ENCODE data around the gene HOXB6.

The HOXB6 gene

DNA sequence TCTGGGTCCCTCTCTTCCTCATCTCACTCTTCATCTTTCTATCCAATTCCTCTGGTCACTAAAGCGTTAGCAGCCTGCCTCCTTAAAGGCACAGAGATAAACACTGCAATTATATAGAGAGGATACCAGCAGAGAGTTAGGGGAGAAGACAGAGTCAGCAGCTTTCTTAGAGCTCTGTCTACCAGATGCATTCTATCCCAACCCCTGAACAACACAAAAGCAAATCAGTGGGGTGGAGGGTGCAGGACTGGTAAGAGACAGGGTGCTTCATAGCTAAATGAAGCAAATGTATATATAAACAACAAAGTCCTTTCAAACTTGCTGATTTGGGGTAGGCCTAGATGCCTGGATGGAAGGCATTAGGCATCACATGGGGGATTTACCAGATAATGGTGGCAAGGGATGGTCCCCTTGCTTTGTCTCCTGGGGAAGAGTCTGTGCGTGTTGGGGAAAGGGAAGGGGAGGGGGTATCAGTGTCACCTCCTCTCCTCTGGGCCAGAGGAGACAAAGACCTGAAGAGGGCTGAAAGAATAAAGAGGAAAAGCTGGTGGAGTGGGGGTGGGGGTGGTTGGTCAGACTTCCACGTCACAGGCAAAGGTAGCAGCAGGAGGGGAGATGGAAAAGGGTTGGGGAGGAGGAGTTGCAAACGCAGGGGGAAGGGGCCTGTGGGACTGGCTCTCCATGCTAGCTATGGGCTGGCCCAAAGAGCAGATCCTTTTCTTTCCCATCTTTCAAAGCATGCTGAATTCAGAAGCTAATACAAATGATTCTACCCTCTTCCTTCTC lies 38.7 kb downstream of the HOXB6 start:
- DNase-seq (no peak), ATAC-seq (no peak)
- no peak overlapping the region for H3K27ac Mint-ChIP-seq
- H3K27me3 Mint-ChIP-seq: peaks cover 11% of the 10 kb centered on the region
- no peak overlapping the region for H3K4me3 Mint-ChIP-seq
- H3K9me3 Mint-ChIP-seq: no peaks in the 10 kb centered on the region
- H3K4me1 Mint-ChIP-seq: peaks cover 6% of the 10 kb centered on the region

- peaks cover 6% of the 10 kb centered on the region for H3K4me1 Mint-ChIP-seq
- ATAC-seq: no peak
- no peak for DNase-seq
- no peak overlapping the region for H3K4me3 Mint-ChIP-seq
- no peaks in the 10 kb centered on the region for H3K9me3 Mint-ChIP-seq
- peaks cover 18% of the 10 kb centered on the region for H3K27me3 Mint-ChIP-seq
- no peak overlapping the region for H3K27ac Mint-ChIP-seq
Measured at GRCh38 chr17:48565022-48565554, 39.7 kb downstream of the HOXB6 start.

DNA sequence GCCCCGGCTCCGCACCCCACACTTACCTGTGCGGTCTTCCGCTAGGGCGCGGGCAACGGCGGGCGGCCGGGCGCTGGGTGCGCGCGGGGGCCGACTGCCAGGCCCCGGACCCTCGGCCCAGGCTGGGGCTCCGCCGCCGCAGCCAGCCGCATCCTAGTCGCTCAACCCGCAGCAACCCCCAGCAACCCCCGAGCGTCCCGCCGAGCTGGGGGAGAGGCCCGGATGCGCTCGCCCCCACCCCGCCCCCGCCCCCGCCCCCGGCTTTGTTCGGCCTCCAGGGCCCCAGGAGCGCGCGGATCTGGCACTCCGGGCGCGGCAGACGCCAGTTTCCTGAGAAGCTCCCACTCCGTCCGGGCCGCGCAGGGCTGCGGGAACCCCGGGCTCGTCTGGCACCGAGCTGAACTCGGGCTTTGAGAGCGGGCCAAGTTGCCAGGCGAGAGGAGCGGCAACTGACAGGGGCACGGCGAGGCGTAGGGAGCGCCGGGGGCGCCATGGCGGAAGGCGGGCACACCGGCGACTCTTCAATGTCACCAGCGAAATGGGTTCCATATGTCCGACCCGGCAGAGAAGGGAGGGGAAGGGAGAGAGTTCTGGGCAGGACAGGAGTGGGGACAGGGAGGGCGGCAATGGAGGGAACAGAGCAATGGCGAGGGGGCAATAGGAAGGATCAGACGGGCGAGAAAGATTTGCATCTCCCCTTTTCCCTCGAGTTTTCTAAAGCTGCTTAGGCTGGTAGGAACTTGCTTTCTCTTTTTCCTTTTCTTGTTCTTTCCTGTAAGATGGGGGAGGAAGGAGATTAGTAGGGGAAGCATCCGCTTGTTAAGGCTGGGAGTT lies 40.4 kb downstream of the HOXB6 start:
- Mint-ChIP-seq H3K27ac (no peak overlapping the region), H3K4me1 (peaks cover 6% of the 10 kb centered on the region), H3K27me3 (peaks cover 25% of the 10 kb centered on the region), H3K4me3 (peak overlapping the region in 1 of 2 donors; percentile 9), H3K9me3 (no peaks in the 10 kb centered on the region)
- peak; percentile 39 for ATAC-seq
- no peak for DNase-seq

GRCh38 chr17:48563867-48564187 lies 41.0 kb downstream of the HOXB6 start:
- Mint-ChIP-seq H3K4me3 (no peak overlapping the region), H3K9me3 (no peaks in the 10 kb centered on the region), H3K27me3 (peaks cover 30% of the 10 kb centered on the region), H3K4me1 (peaks cover 6% of the 10 kb centered on the region), H3K27ac (no peak overlapping the region)
- no peak for ATAC-seq
- no peak for DNase-seq

DNA sequence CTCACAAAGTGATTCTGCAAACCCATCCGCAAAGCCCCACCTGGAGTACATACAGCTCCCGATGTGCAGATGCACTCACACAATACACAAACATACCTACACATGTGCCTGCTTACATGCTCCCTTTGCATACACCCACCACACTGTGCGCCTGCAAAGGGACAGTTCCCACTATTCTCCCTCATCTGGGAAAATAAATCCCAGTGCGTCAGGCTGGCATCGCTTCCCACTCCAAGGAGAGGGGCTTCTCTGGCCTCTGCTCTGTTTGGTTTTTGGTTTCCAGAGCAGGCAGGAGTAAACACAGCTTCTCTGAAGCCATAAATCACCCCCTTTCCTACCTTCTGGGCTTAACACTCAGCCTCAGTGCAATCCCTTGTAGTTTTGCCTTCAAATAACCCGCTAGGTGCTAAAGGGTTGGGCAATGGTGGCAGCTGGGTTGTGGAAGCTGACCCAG lies 41.4 kb downstream of the HOXB6 start:
- DNase-seq (no peak), ATAC-seq (no peak)
- Mint-ChIP-seq H3K27ac (no peak overlapping the region), H3K27me3 (peaks cover 34% of the 10 kb centered on the region), H3K4me1 (peaks cover 2% of the 10 kb centered on the region), H3K9me3 (no peaks in the 10 kb centered on the region), H3K4me3 (no peak overlapping the region)

DNA sequence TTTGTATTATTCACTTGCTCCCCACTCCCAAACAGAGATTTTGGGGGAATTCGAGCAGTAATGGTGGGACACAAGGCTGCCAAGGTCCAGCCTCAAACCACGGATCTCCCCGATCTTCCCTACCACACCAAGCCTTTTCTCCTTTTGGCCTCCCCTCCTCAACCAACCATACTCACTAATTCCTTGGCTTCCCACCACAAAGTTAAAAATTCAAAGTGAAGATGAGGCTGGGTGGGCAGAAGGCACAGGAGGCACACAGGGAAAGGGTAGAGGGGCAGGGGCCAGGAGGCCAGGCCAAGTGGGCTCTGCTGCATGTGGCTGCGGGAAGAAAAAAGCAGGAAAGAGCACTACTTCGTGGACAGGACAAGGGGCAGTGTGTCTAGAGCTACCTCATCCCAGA lies 41.9 kb downstream of the HOXB6 start:
- Mint-ChIP-seq H3K4me3 (no peak overlapping the region), H3K9me3 (no peaks in the 10 kb centered on the region), H3K27me3 (peaks cover 39% of the 10 kb centered on the region), H3K4me1 (no peaks in the 10 kb centered on the region), H3K27ac (no peak overlapping the region)
- ATAC-seq (no peak), DNase-seq (no peak)

DNA sequence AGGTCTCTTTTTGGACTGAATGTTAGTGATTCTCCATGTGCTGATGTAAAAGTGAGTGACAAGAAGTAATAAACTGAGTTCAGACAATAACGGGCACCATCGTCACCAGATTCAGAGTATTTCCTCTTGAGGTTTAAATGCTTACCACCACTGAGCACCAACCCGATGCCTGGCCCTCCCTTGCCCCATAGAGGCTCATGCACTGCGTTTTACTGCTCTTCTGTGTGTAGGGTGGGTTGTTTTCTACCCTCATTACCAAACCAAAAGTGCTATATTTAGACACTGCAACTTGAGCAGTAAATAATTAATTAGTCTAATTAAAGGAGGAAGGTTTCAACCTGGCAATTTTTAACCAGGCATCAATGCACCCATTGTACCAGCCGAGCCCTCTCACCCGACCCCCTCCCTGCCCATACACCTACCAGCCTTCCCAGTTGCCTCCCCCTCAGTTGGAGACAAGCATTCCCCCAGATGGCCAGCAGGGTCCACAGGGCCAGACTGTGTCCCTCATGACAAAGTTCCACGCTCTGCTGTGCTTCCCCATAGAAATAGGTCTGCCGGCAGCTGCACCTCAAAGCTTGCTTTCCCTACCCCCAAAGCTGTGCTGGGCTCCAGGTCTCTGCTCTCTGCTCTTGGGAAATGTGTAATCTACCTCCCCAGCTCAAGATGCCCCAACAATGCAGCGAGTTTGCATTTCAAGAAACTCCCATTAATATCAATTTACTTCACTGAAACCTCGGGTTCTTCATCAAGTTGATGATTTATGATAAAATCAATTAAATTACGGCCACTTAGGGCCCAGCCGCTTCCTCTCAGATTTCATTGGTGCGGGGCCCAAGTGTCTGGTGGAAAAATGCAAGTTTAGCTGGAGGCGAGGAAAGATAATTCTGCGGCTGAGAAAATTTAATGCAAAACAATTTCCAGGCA lies 42.6 kb downstream of the HOXB6 start:
- H3K27me3 Mint-ChIP-seq: peaks cover 43% of the 10 kb centered on the region
- no peak overlapping the region for H3K4me3 Mint-ChIP-seq
- DNase-seq (no peak), ATAC-seq (no peak)
- H3K9me3 Mint-ChIP-seq: no peaks in the 10 kb centered on the region
- no peaks in the 10 kb centered on the region for H3K4me1 Mint-ChIP-seq
- no peak overlapping the region for H3K27ac Mint-ChIP-seq

GRCh38 chr17:48559840-48560817 lies 44.7 kb downstream of the HOXB6 start:
- H3K4me1 Mint-ChIP-seq: peaks cover 10% of the 10 kb centered on the region
- H3K27me3 Mint-ChIP-seq: peaks cover 63% of the 10 kb centered on the region
- no peak overlapping the region for H3K27ac Mint-ChIP-seq
- no peaks in the 10 kb centered on the region for H3K9me3 Mint-ChIP-seq
- DNase-seq (no peak), ATAC-seq (no peak)
- H3K4me3 Mint-ChIP-seq: no peak overlapping the region

DNA sequence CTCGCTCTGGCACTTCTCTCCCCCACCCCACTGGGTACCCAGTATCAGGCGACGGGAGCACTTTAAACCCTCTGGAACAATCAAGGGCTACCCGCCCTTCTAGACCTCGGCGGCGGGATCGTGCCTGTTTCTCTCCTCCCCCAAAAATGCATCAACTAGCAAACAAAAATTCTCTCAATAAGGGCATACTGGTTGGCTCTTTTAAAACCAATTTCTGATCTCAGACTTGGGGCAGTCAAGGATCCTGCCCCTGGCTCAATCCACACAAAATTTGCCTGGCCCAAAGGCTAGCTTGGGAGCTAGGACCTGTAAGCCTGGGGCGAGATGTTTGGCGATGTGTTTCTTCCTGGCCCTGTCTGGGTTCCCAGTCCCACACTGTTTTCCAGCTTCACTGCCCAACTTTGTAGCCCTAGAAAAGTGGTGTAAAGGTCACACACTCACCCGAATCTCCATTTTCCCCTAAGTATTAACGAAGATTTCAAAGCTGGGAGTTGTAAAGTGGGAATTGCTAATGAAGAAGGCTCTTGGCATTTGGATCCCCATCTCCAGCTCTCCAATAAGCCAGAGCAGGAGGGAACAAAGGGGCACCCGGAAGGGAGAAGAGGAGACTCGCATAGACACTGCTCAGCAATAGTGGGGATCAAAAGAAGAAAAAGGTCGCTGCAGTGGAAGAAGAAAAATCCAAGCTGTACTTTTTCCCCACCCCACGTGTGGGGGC lies 45.5 kb downstream of the HOXB6 start:
- Mint-ChIP-seq H3K27me3 (peaks cover 72% of the 10 kb centered on the region), H3K27ac (no peak overlapping the region), H3K4me1 (peaks cover 18% of the 10 kb centered on the region), H3K4me3 (no peak overlapping the region), H3K9me3 (no peaks in the 10 kb centered on the region)
- DNase-seq (no peak), ATAC-seq (no peak)

DNA sequence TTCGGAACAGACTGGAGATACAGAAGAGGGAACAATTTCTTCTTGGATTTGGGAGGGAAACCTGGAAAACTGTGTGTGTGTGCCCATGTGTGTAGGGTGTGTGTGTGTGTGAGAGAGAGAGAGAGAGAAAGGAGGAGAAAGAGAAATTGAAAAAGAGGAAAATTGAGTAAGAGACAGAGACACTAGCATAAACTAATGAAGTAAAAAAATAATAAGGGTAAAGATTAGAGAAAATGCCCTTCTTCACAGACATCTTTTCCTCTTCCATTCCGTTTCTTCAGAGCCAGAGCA lies 46.0 kb downstream of the HOXB6 start:
- Mint-ChIP-seq H3K4me3 (no peak overlapping the region), H3K27me3 (peaks cover 77% of the 10 kb centered on the region), H3K4me1 (peaks cover 19% of the 10 kb centered on the region), H3K27ac (no peak overlapping the region), H3K9me3 (no peaks in the 10 kb centered on the region)
- no peak for DNase-seq
- no peak for ATAC-seq

DNA sequence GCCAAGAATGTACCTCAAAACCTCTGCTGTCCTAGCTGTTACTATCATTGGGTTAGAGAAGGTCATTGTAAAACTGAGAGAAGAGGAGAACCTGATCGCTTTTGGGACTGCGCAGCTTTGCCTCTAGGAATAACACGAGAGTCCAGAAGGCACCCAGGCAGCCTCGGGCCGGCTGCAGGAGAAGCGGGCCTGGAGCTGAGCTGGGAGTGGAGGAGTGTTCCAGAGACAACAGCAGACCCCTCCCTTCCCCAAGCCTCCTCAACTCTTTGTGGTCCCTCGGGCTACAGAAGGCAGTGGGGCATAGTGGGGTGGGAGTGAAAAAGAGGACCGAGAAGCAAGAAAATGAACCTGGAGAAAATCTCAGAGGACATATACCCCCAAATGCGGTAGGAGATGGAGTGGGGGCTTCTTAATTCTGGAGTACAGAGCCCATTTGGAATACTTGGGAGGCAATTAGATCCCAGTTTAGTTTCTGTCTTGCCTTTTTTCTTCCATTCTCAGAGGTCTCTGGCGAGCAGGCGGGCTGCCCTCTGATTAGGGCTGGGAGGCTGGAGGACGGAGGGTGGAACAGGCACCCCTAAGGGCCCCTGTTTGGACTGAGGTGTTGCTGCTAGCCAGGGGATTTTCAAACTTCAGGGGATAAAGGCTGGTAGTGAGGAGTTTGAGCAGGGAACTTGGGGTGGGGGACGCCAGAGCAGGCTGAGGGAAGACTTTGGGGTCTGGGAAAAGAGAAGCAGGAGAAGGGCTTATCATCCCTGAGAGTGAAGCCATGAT lies 46.5 kb downstream of the HOXB6 start:
- no peak overlapping the region for H3K27ac Mint-ChIP-seq
- DNase-seq (no peak), ATAC-seq (no peak)
- peaks cover 74% of the 10 kb centered on the region for H3K27me3 Mint-ChIP-seq
- no peak overlapping the region for H3K4me3 Mint-ChIP-seq
- no peaks in the 10 kb centered on the region for H3K9me3 Mint-ChIP-seq
- peaks cover 19% of the 10 kb centered on the region for H3K4me1 Mint-ChIP-seq

GRCh38 chr17:48556576-48557401 lies 48.0 kb downstream of the HOXB6 start:
- H3K27ac Mint-ChIP-seq: no peak overlapping the region
- ATAC-seq (no peak), DNase-seq (no peak)
- no peaks in the 10 kb centered on the region for H3K9me3 Mint-ChIP-seq
- peaks cover 19% of the 10 kb centered on the region for H3K4me1 Mint-ChIP-seq
- H3K27me3 Mint-ChIP-seq: peaks cover 67% of the 10 kb centered on the region
- H3K4me3 Mint-ChIP-seq: no peak overlapping the region

DNA sequence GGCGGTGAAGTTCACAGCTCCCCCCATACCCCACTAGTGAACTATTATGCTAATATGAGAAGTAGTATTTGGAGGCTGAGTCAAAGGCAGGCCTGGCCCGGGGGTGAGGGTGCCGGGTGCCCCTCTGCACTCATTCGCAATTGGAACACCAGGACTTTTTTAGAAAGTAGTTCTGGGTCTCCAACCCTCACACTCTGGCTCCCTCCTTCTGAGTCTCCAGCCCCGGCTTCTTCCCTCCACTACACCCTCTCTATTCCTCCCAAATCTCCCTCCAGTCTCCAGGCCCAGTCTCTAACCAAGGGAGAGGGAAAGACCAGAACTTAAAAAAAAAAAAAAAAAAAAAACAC lies 48.6 kb downstream of the HOXB6 start:
- H3K4me1 Mint-ChIP-seq: peaks cover 19% of the 10 kb centered on the region
- no peak overlapping the region for H3K27ac Mint-ChIP-seq
- peaks cover 67% of the 10 kb centered on the region for H3K27me3 Mint-ChIP-seq
- ATAC-seq (no peak), DNase-seq (no peak)
- peak overlapping the region; percentile 64 to 68 for H3K4me3 Mint-ChIP-seq
- no peaks in the 10 kb centered on the region for H3K9me3 Mint-ChIP-seq
